Right lobe of liver (tissue), 4 donors: Measurements from ENCODE around the gene ELMO1.

Experiments
- CTCF ChIP-seq, 4 donors: fragments of 200-600 bp in 3 of 4; fragments of 450-650 bp in 1 of 4; IDR thresholded peaks; one replicate each; pipeline versions ENCODE4 v1.5.1 to v1.8.0; 2016 to 2022; ENCODE audit warnings: antibody characterized with exemption in 4 of 4, mild to moderate bottlenecking in 2 of 4
- POLR2A ChIP-seq: fragments of 450-650 bp; IDR thresholded peaks from one replicate; pipeline ENCODE4 v1.6.1; 2017; ENCODE audit warnings: antibody characterized with exemption, mild to moderate bottlenecking
- donor health status: DM: no; HTN: no; CAD: no.
- donor health status: DM: no; HTN: no; CAD: no.
- donor health status: DM: no; HTN: yes; CAD: no.

- TF ChIP-seq POLR2A, result no peak
- no peak for TF ChIP-seq CTCF (IDR thresholded peaks at IDR 0.05)
These were observed 482.6 kb downstream of the ELMO1 start for GRCh38 chr7:36966039-36966438.
